ENCODE data around the gene LILRA1.
"Not testable (repeated sequence)": the region's sequence is repeated elsewhere in the genome, so short reads cannot be mapped to it uniquely, and the experiment has no call there.

LILRA1 gene

GRCh38 chr19:54574051-54574450 is 19.4 kb upstream of the LILRA1 start:
- H3K27ac ChIP-seq, result peak overlapping the region; percentile 53 to 99 (median 97)
- peaks cover 0 to 41% (median 20%) of the 10 kb centered on the region in 11 experiments; a peak in 15 of 22 replicates for H4K20me1 ChIP-seq
- H3K4me3 ChIP-seq, result peak overlapping the region; percentile 52 to 88 (median 74)
- H3K4me1 ChIP-seq, result peaks cover 66 to 74% (median 71%) of the 10 kb centered on the region in 10 experiments
- H3K36me3 ChIP-seq, result peaks cover 24 to 54% (median 42%) of the 10 kb centered on the region in 11 experiments
- H3K9ac ChIP-seq, result peak overlapping the region; percentile 76 to 96 (median 90)
- H3K27me3 ChIP-seq, result no peaks in the 10 kb centered on the region
- peak overlapping the region; percentile 92 to 100 (median 99) for H3K4me2 ChIP-seq
- H3K9me3 ChIP-seq (replicated peaks in 1 of 11), result peaks cover 10 to 28% (median 18%) of the 10 kb centered on the region in 11 experiments
- no peak for TF ChIP-seq Cebpa-rat (IDR thresholded peaks at IDR 0.05)

GRCh38 chr19:54574527-54575056 is 18.8 kb upstream of the LILRA1 start:
- no peaks in the 10 kb centered on the region for H3K27me3 ChIP-seq
- H3K4me3 ChIP-seq, result peak overlapping the region; percentile 52 to 88 (median 74)
- TF ChIP-seq Cebpa-rat (IDR thresholded peaks at IDR 0.05), result no peak
- peaks cover 0 to 45% (median 20%) of the 10 kb centered on the region in 11 experiments; a peak in 15 of 22 replicates for H4K20me1 ChIP-seq
- peak overlapping the region; percentile 92 to 100 (median 99) for H3K4me2 ChIP-seq
- H3K36me3 ChIP-seq, result peaks cover 28 to 59% (median 47%) of the 10 kb centered on the region in 11 experiments
- peak overlapping the region; percentile 76 to 96 (median 90) for H3K9ac ChIP-seq
- H3K27ac ChIP-seq, result peak overlapping the region; percentile 53 to 99 (median 97); a peak in 21 of 22 replicates
- H3K9me3 ChIP-seq (replicated peaks in 1 of 11), result peaks cover 15 to 33% (median 23%) of the 10 kb centered on the region in 11 experiments
- peaks cover 61 to 75% (median 67%) of the 10 kb centered on the region in 10 experiments for H3K4me1 ChIP-seq

GRCh38 chr19:54575205-54575604 is 18.2 kb upstream of the LILRA1 start:
- H3K27me3 ChIP-seq, result not testable (repeated sequence)
- Histone ChIP-seq H3K9me3 (replicated peaks in 1 of 11) (peaks cover 16 to 34% (median 26%) of the 10 kb centered on the region in 11 experiments), H3K4me3 (peak overlapping the region; percentile 52 to 88 (median 74)), H3K4me2 (peak overlapping the region; percentile 92 to 100 (median 99)), H3K4me1 (peaks cover 57 to 75% (median 66%) of the 10 kb centered on the region in 10 experiments), H3K27ac (peak overlapping the region in 10 of 11 experiments; percentile 69 to 99 (median 98); a peak in 18 of 22 replicates), H3K36me3 (peaks cover 32 to 59% (median 51%) of the 10 kb centered on the region in 11 experiments), H3K9ac (peak overlapping the region; percentile 76 to 96 (median 90)), H4K20me1 (peaks cover 0 to 45% (median 20%) of the 10 kb centered on the region in 11 experiments; a peak in 15 of 22 replicates)

- H3K4me2 ChIP-seq, result peak overlapping the region; percentile 32 to 99 (median 73)
- peaks cover 32 to 60% (median 51%) of the 10 kb centered on the region in 11 experiments for H3K36me3 ChIP-seq
- no peak for TF ChIP-seq Cebpa-rat (IDR thresholded peaks at IDR 0.05)
- H4K20me1 ChIP-seq, result peaks cover 0 to 45% (median 20%) of the 10 kb centered on the region in 11 experiments; a peak in 15 of 22 replicates
- H3K9ac ChIP-seq, result peak overlapping the region in 4 of 11 experiments; percentile 13 to 41 (median 16); a peak in 5 of 22 replicates
- H3K4me1 ChIP-seq, result peaks cover 46 to 67% (median 58%) of the 10 kb centered on the region in 10 experiments
- H3K4me3 ChIP-seq, result peak overlapping the region in 6 of 10 experiments; percentile 22 to 45 (median 29); a peak in 8 of 20 replicates
- no peaks in the 10 kb centered on the region for H3K27me3 ChIP-seq
- H3K9me3 ChIP-seq (replicated peaks in 1 of 11), result peaks cover 16 to 36% (median 27%) of the 10 kb centered on the region in 11 experiments
- peak overlapping the region in 4 of 11 experiments; percentile 5 to 32 (median 15); a peak in 3 of 22 replicates for H3K27ac ChIP-seq
Measured at GRCh38 chr19:54576411-54576976, 16.9 kb upstream of the LILRA1 start.

- Histone ChIP-seq H4K20me1 (peaks cover 0 to 52% (median 20%) of the 10 kb centered on the region in 11 experiments; a peak in 15 of 22 replicates), H3K36me3 (peaks cover 39 to 68% (median 60%) of the 10 kb centered on the region in 11 experiments), H3K9ac (no peak overlapping the region), H3K9me3 (replicated peaks in 1 of 11) (peaks cover 25 to 44% (median 35%) of the 10 kb centered on the region in 11 experiments), H3K4me2 (peak overlapping the region; percentile 32 to 99 (median 73); a peak in 21 of 22 replicates), H3K27me3 (no peaks in the 10 kb centered on the region), H3K4me3 (peak overlapping the region in 7 of 10 experiments; percentile 22 to 45 (median 32); a peak in 9 of 20 replicates), H3K4me1 (peaks cover 38 to 59% (median 49%) of the 10 kb centered on the region in 10 experiments), H3K27ac (peak overlapping the region in 2 of 11 experiments; percentile 5 to 27; a peak in 2 of 22 replicates)
- no peak for TF ChIP-seq Cebpa-rat (IDR thresholded peaks at IDR 0.05)
Measured at GRCh38 chr19:54577334-54577733, 16.1 kb upstream of the LILRA1 start.

GRCh38 chr19:54578268-54578667 is 15.2 kb upstream of the LILRA1 start:
- peaks cover 31 to 52% (median 44%) of the 10 kb centered on the region in 11 experiments for H3K9me3 ChIP-seq (replicated peaks in 1 of 11)
- peaks cover 36 to 51% (median 41%) of the 10 kb centered on the region in 10 experiments for H3K4me1 ChIP-seq
- H3K36me3 ChIP-seq, result peaks cover 43 to 76% (median 68%) of the 10 kb centered on the region in 11 experiments
- not testable (repeated sequence) for H3K9ac ChIP-seq, H3K27ac ChIP-seq, H3K27me3 ChIP-seq
- H3K4me2 ChIP-seq, result peak overlapping the region in 2 of 11 experiments; percentile 16 to 50; a peak in 2 of 22 replicates
- H3K4me3 ChIP-seq, result peak overlapping the region in 1 of 10 experiments; percentile 29; a peak in 1 of 20 replicates
- H4K20me1 ChIP-seq, result peaks cover 0 to 57% (median 24%) of the 10 kb centered on the region in 11 experiments; a peak in 15 of 22 replicates

- H3K4me1 ChIP-seq, result peaks cover 6 to 70% (median 59%) of the 10 kb centered on the region in 10 experiments
- peak overlapping the region in 5 of 11 experiments; percentile 5 to 63 (median 50); a peak in 8 of 22 replicates for H3K27ac ChIP-seq
- peaks cover 26 to 47% (median 31%) of the 10 kb centered on the region in 11 experiments for H3K9me3 ChIP-seq (replicated peaks in 1 of 11)
- peak overlapping the region in 9 of 11 experiments; percentile 28 to 91 (median 77); a peak in 17 of 22 replicates for H3K4me2 ChIP-seq
- H3K27me3 ChIP-seq, result peaks cover 0 to 11% (median 0%) of the 10 kb centered on the region in 11 experiments; a peak in 4 of 22 replicates
- no peak for TF ChIP-seq Cebpa-rat (IDR thresholded peaks at IDR 0.05)
- H3K36me3 ChIP-seq, result peaks cover 45 to 85% (median 77%) of the 10 kb centered on the region in 11 experiments
- peaks cover 16 to 60% (median 41%) of the 10 kb centered on the region in 11 experiments; a peak in 19 of 22 replicates for H4K20me1 ChIP-seq
- H3K4me3 ChIP-seq, result no peak overlapping the region; a peak in 1 of 20 replicates
- H3K9ac ChIP-seq, result peak overlapping the region in 4 of 11 experiments; percentile 37 to 47 (median 40); a peak in 4 of 22 replicates
Measured at GRCh38 chr19:54586397-54586796, 7.0 kb upstream of the LILRA1 start.

- H3K4me1 ChIP-seq, result peaks cover 12 to 77% (median 65%) of the 10 kb centered on the region in 10 experiments
Measured at GRCh38 chr19:54587026-54587425, 6.4 kb upstream of the LILRA1 start.

GRCh38 chr19:54593931-54594626 is 647 bp downstream of the LILRA1 start:
- Histone ChIP-seq H3K27me3 (peaks cover 0 to 22% (median 4%) of the 10 kb centered on the region in 11 experiments; a peak in 6 of 22 replicates), H3K9me3 (replicated peaks in 1 of 11) (peaks cover 0 to 14% (median 7%) of the 10 kb centered on the region in 11 experiments; a peak in 17 of 22 replicates), H3K9ac (peak overlapping the region; percentile 0 to 74 (median 62); a peak in 15 of 22 replicates), H3K27ac (peak overlapping the region in 9 of 11 experiments; percentile 6 to 73 (median 62); a peak in 17 of 22 replicates), H3K4me1 (peaks cover 55 to 67% (median 59%) of the 10 kb centered on the region in 10 experiments), H3K36me3 (peaks cover 5 to 26% (median 7%) of the 10 kb centered on the region in 11 experiments; a peak in 14 of 22 replicates), H3K4me3 (peak overlapping the region in 8 of 10 experiments; percentile 4 to 66 (median 52); a peak in 15 of 20 replicates), H3K4me2 (peak overlapping the region; percentile 77 to 97 (median 95))
- not testable (repeated sequence) for H4K20me1 ChIP-seq

More at GRCh38 chr19:54587026-54587425, 6.4 kb upstream of the LILRA1 start:
- Histone ChIP-seq H3K4me3 (no peak overlapping the region; a peak in 2 of 20 replicates), H3K27me3 (peaks cover 0 to 16% (median 0%) of the 10 kb centered on the region in 11 experiments; a peak in 4 of 22 replicates), H4K20me1 (peaks cover 16 to 56% (median 41%) of the 10 kb centered on the region in 11 experiments; a peak in 19 of 22 replicates), H3K36me3 (peaks cover 40 to 79% (median 71%) of the 10 kb centered on the region in 11 experiments), H3K9ac (peak overlapping the region in 4 of 11 experiments; percentile 37 to 47 (median 40); a peak in 6 of 22 replicates), H3K4me2 (peak overlapping the region in 9 of 11 experiments; percentile 28 to 91 (median 77); a peak in 16 of 22 replicates), H3K9me3 (replicated peaks in 1 of 11) (peaks cover 19 to 41% (median 25%) of the 10 kb centered on the region in 11 experiments), H3K27ac (peak overlapping the region in 5 of 11 experiments; percentile 5 to 63 (median 50); a peak in 8 of 22 replicates)
- TF ChIP-seq Cebpa-rat (IDR thresholded peaks at IDR 0.05), result no peak

Data from BLaER1 treated with 17β-estradiol and CSF1 and Interleukin-3, amounts not matched to agents 10 nM and 100 nM (cell line).